ENCODE data around the gene SRMS.

GRCh38 chr20:63495167-63495720 is 52.3 kb downstream of the SRMS start:
- TF ChIP-seq, protein P1, sequence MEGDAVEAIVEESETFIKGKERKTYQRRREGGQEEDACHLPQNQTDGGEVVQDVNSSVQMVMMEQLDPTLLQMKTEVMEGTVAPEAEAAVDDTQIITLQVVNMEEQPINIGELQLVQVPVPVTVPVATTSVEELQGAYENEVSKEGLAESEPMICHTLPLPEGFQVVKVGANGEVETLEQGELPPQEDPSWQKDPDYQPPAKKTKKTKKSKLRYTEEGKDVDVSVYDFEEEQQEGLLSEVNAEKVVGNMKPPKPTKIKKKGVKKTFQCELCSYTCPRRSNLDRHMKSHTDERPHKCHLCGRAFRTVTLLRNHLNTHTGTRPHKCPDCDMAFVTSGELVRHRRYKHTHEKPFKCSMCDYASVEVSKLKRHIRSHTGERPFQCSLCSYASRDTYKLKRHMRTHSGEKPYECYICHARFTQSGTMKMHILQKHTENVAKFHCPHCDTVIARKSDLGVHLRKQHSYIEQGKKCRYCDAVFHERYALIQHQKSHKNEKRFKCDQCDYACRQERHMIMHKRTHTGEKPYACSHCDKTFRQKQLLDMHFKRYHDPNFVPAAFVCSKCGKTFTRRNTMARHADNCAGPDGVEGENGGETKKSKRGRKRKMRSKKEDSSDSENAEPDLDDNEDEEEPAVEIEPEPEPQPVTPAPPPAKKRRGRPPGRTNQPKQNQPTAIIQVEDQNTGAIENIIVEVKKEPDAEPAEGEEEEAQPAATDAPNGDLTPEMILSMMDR (conservative IDR thresholded peaks at IDR 0.05 in 1 of 2, IDR thresholded peaks at IDR 0.05 in 1 of 2; ENCODE audit: extremely low read depth in 1 of 2, insufficient read depth in 1 of 2, low read depth in 1 of 2, low read length in 2 of 2) = no peak
- TF ChIP-seq EZH2 (IDR thresholded peaks at IDR 0.05; ENCODE audit: borderline replicate concordance, low read length) = no peak
